ENCODE results near the gene OSBPL7. TPM values are rescaled to one million over a fixed set of nuclear protein-coding genes. Genes with fewer than 3 reads are reported as not detected.
"Not testable (repeated sequence)": the region's sequence is repeated elsewhere in the genome, so short reads cannot be mapped to it uniquely, and the experiment has no call there.

The OSBPL7 gene
- total and polyA plus RNA-seq, 4 donors: 0.51 to 2.4 (median 1.4) TPM

DNA sequence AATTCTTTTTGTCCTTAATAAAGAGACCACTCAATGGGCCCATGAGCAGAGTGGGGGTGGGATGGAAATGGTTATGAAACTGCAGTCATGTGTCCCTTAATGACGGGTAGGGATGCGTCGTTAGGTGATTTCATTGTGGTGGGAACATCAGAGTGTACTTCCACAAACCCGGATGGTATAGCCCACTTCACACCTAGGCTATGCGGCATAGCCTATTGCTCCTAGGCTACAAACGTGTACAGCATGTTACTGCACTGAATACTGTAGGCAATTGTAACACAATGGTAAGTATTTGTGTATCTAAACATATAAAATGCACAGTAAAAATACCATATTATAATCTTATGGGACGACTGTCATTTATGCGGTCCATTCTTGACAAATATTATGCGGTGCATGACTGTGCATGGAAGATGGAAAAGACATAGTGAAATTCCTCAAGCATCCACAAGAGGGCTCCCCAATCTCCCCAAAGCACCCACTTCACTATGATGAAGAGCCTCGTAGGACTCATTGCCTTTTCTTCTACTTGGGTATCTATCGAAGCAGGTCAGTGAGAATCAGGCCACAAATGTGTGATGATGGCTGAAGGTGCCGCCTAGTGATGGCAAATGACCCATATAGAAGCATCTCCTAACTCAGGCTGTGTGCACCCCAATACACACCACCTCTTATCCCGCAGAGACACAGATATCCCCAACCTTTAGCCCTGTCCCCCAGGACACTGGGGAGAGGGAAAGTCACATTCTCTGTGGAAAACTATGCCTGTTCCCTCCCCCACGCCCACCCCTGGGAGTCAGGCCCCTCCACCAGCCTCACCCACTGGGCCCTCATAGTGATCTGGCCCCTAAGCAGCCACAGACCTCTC is 45.0 kb downstream of the OSBPL7 start:
- TF ChIP-seq GABPA (IDR thresholded peaks at IDR 0.05 in 1 of 2, conservative IDR thresholded peaks at IDR 0.05 in 1 of 2) (no peak), RXRA (IDR thresholded peaks at IDR 0.05) (no peak), RAD21 (IDR thresholded peaks at IDR 0.05) (peak; percentile 69 to 78), YY1 (IDR thresholded peaks at IDR 0.05) (no peak), CTCF (IDR thresholded peaks at IDR 0.05; ENCODE audit: low read depth, low read length, missing input control) (peak; percentile 68), EGR1 (IDR thresholded peaks at IDR 0.05; ENCODE audit: low read depth in 2 of 2) (no peak)

GRCh38 chr17:47774987-47775580 is 46.5 kb downstream of the OSBPL7 start:
- no peaks in the 10 kb centered on the region for H3K4me1 ChIP-seq (ENCODE audit: control insufficient read depth in 4 of 4, insufficient read depth in 4 of 4, low read length in 3 of 4)
- DNase-seq (ENCODE audit: low spot score): no peak
- no peak overlapping the region for H3K4me3 ChIP-seq (ENCODE audit: low read depth in 1 of 3, low read length in 3 of 3)
- H3K9me3 ChIP-seq (ENCODE audit: control insufficient read depth in 4 of 4, low read length in 3 of 4): peaks cover 0 to 3% (median 1%) of the 10 kb centered on the region in 4 donors
- H3K27me3 ChIP-seq (ENCODE audit: control insufficient read depth in 4 of 4, insufficient read depth in 4 of 4, low read length in 3 of 4): peaks cover 0 to 11% (median 7%) of the 10 kb centered on the region in 4 donors
- H3K9ac ChIP-seq (ENCODE audit: low read depth in 1 of 2, low read length in 2 of 2): no peak overlapping the region
- H3K36me3 ChIP-seq (ENCODE audit: control insufficient read depth in 4 of 4, insufficient read depth in 3 of 4, low read depth in 1 of 4, low read length in 3 of 4): no peaks in the 10 kb centered on the region
- no peak overlapping the region for H3K27ac ChIP-seq (ENCODE audit: low read depth in 1 of 2, low read length in 2 of 2)
- no peak for TF ChIP-seq NR2F2 (IDR thresholded peaks at IDR 0.05)
- 58% methylated on average over 1 of the region's 1 CpG for WGBS

More for the DNA sequence above, 45.0 kb downstream of the OSBPL7 start:
- Histone ChIP-seq H3K4me1 (ENCODE audit: control insufficient read depth in 4 of 4, insufficient read depth in 4 of 4, low read length in 3 of 4) (no peaks in the 10 kb centered on the region), H3K9me3 (ENCODE audit: control insufficient read depth in 4 of 4, low read length in 3 of 4) (no peaks in the 10 kb centered on the region), H3K27ac (ENCODE audit: low read depth in 1 of 2, low read length in 2 of 2) (no peak overlapping the region), H3K27me3 (ENCODE audit: control insufficient read depth in 4 of 4, insufficient read depth in 4 of 4, low read length in 3 of 4) (peaks cover 0 to 8% (median 7%) of the 10 kb centered on the region in 4 donors), H3K4me3 (ENCODE audit: low read depth in 1 of 3, low read length in 3 of 3) (no peak overlapping the region), H3K36me3 (ENCODE audit: control insufficient read depth in 4 of 4, insufficient read depth in 3 of 4, low read depth in 1 of 4, low read length in 3 of 4) (no peaks in the 10 kb centered on the region), H3K9ac (ENCODE audit: low read depth in 1 of 2, low read length in 2 of 2) (no peak overlapping the region)
- 41% methylated on average over 14 of the region's 14 CpGs for WGBS
- no peak for DNase-seq (ENCODE audit: low spot score)

DNA sequence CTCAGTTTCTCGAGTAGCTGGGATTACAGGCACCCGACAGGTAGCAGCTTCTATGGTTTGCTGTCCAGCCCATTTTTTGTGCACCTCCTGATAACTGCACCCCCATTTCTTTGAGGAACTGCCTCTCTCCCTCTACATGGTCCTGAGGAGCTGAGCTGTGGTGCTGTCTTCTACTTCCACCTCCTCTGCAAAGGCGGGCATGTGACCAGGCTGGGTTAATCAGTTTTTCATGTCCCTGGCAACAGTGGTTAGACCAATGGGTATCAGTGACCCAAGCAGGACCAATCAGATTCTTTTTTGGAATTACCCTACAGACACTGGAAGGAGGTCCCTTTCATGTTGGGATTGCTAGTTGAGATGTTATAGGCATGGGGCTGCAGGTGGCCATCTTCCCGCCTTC is 47.3 kb downstream of the OSBPL7 start:
- Histone ChIP-seq H3K27ac (ENCODE audit: low read depth in 1 of 2, low read length in 2 of 2) (no peak overlapping the region), H3K4me1 (ENCODE audit: control insufficient read depth in 4 of 4, insufficient read depth in 4 of 4, low read length in 3 of 4) (no peaks in the 10 kb centered on the region), H3K36me3 (ENCODE audit: control insufficient read depth in 4 of 4, insufficient read depth in 3 of 4, low read depth in 1 of 4, low read length in 3 of 4) (no peaks in the 10 kb centered on the region), H3K9ac (ENCODE audit: low read depth in 1 of 2, low read length in 2 of 2) (no peak overlapping the region), H3K27me3 (ENCODE audit: control insufficient read depth in 4 of 4, insufficient read depth in 4 of 4, low read length in 3 of 4) (peaks cover 0 to 11% (median 7%) of the 10 kb centered on the region in 4 donors), H3K4me3 (ENCODE audit: low read depth in 1 of 3, low read length in 3 of 3) (no peak overlapping the region), H3K9me3 (ENCODE audit: control insufficient read depth in 4 of 4, low read length in 3 of 4) (peaks cover 0 to 5% (median 1%) of the 10 kb centered on the region in 4 donors)
- TF ChIP-seq NR2F2 (IDR thresholded peaks at IDR 0.05) (no peak), CTCF (IDR thresholded peaks at IDR 0.05; ENCODE audit: low read depth, low read length, missing input control) (no peak)
- DNase-seq (ENCODE audit: low spot score): no peak
- 62% methylated on average over 4 of the region's 4 CpGs for WGBS

DNA sequence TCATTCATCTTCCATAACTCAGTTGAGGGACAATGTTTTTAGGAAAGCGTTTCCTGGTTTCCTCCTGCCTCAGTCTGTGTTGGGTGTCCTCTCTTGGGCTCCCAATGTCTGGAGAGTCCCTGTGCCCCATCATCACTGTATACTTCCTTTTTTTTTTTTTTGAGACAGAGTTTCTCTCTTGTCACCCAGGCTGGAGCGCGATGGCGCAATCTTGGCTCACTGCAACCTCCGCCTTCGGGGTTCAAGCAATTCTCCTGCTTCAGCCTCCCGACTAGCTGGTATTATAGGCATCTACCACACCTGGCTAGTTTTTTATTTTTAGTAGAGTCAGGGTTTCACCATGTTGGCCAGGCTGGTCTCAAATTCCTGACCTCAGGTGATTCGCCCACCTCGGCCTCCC is 47.9 kb downstream of the OSBPL7 start:
- not testable (repeated sequence) for H3K9ac ChIP-seq (ENCODE audit: low read depth in 1 of 2, low read length in 2 of 2); H3K27ac ChIP-seq (ENCODE audit: low read depth in 1 of 2, low read length in 2 of 2); H3K36me3 ChIP-seq (ENCODE audit: control insufficient read depth in 4 of 4, insufficient read depth in 3 of 4, low read depth in 1 of 4, low read length in 3 of 4); H3K9me3 ChIP-seq (ENCODE audit: control insufficient read depth in 4 of 4, low read length in 3 of 4); H3K4me1 ChIP-seq (ENCODE audit: control insufficient read depth in 4 of 4, insufficient read depth in 4 of 4, low read length in 3 of 4); H3K4me3 ChIP-seq (ENCODE audit: low read depth in 1 of 3, low read length in 3 of 3); DNase-seq (ENCODE audit: low spot score)
- 83% methylated on average over 9 of the region's 9 CpGs for WGBS
- H3K27me3 ChIP-seq (ENCODE audit: control insufficient read depth in 4 of 4, insufficient read depth in 4 of 4, low read length in 3 of 4): peaks cover 0 to 11% (median 7%) of the 10 kb centered on the region in 4 donors

Data from liver (tissue), 9 donors.